Type B pancreatic cell (in vitro differentiated cells): Measurements from ENCODE around the gene CCDC106. TPM values are rescaled to one million over a fixed set of nuclear protein-coding genes. Genes with fewer than 3 reads are reported as not detected.

Experiments used
- DNase-seq: peaks from one replicate; pipeline ENCODE4 v3.0.0; 2021; ENCODE audit warnings: mixed read lengths; ENCODE audit not compliant: unreplicated experiment; ENCODE audit errors: extremely low spot score
- H3K27ac Mint-ChIP-seq: 2 replicates; pipeline ENCODE4 v1.8.0; 2021; ENCODE audit warnings: mild to moderate bottlenecking, mixed read lengths
- H3K27me3 Mint-ChIP-seq: 2 replicates; pipeline ENCODE4 v1.8.0; 2021; ENCODE audit warnings: mixed read lengths
- H3K36me3 Mint-ChIP-seq: 2 replicates; pipeline ENCODE4 v1.8.0; 2021; ENCODE audit warnings: mixed read lengths
- H3K4me1 Mint-ChIP-seq: one replicate; pipeline ENCODE4 v1.8.0; 2021; ENCODE audit warnings: mixed read lengths; ENCODE audit not compliant: unreplicated experiment
- H3K4me3 Mint-ChIP-seq: 2 replicates; pipeline ENCODE4 v1.8.0; 2021; ENCODE audit warnings: mild to moderate bottlenecking, mixed read lengths
- H3K9me3 Mint-ChIP-seq: 2 replicates; pipeline ENCODE4 v1.8.0; 2021; ENCODE audit warnings: mixed read lengths
- CTCF ChIP-seq: fragments of 200-600 bp; sonication (generic); conservative IDR thresholded peaks from 2 replicates; pipeline ENCODE4 v1.5.0; 2021; ENCODE audit warnings: antibody characterized with exemption, mild to moderate bottlenecking
- total RNA-seq: library from RNA; stranded (reverse); gene quantifications from 2 replicates; pipeline ENCODE4 v1.2.1, GENCODE V29; 2021; ENCODE audit warnings: low replicate concordance

The CCDC106 gene
- total RNA-seq, 1 donor from 2014 or later, result 18.1 TPM

GRCh38 chr19:55624109-55625003 lies 23.7 kb upstream of the CCDC106 start, which contains the start of gene ZNF784:
ZNF784 (minus strand) TSS chr19:55624566; CDS start chr19:55624561, 5 bp downstream.
- H3K9me3 Mint-ChIP-seq, result no peaks in the 10 kb centered on the region
- TF ChIP-seq CTCF, result no peak

DNA sequence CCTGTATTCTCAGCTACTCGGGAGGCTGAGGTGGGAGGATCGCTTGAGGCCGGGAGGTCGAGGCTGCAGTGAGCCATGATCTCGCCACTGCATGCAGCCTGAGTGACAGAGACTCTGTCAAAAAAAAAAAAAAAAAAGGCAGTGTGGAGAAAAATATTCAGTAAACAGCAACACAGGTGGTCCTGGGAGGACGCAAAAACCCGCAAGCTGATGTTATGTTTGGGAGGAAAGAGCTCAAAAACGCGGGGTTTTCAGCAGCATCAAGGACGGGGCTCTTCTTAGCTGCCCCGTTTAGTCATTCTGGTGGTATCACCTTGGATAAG lies 23.0 kb upstream of the CCDC106 start:
- Mint-ChIP-seq H3K27me3 (no peaks in the 10 kb centered on the region), H3K4me3 (peak overlapping the region; percentile 89), H3K4me1 (peaks cover 14% of the 10 kb centered on the region), H3K9me3 (no peaks in the 10 kb centered on the region), H3K27ac (peak overlapping the region; percentile 96), H3K36me3 (peaks cover 4% of the 10 kb centered on the region)
- TF ChIP-seq CTCF, result no peak
- DNase-seq, result no peak

More at GRCh38 chr19:55624109-55625003, 23.7 kb upstream of the CCDC106 start, which contains the start of gene ZNF784:
- peak within 1 kb of the TSS; percentile 89 for H3K4me3 Mint-ChIP-seq
- H3K4me1 Mint-ChIP-seq, result peaks cover 14% of the 10 kb centered on the region
- DNase-seq, result peak; percentile 98
- peaks cover 4% of the 10 kb centered on the region for H3K36me3 Mint-ChIP-seq
- H3K27ac Mint-ChIP-seq, result peak within 1 kb of the TSS; percentile 96
- H3K27me3 Mint-ChIP-seq, result no peaks in the 10 kb centered on the region

GRCh38 chr19:55626350-55626749 lies 21.7 kb upstream of the CCDC106 start:
- TF ChIP-seq CTCF, result no peak
- H3K4me1 Mint-ChIP-seq, result peaks cover 14% of the 10 kb centered on the region
- no peak overlapping the region for H3K27ac Mint-ChIP-seq
- no peak overlapping the region for H3K4me3 Mint-ChIP-seq
- H3K36me3 Mint-ChIP-seq, result no peaks in the 10 kb centered on the region
- no peaks in the 10 kb centered on the region for H3K9me3 Mint-ChIP-seq
- no peaks in the 10 kb centered on the region for H3K27me3 Mint-ChIP-seq
- DNase-seq, result no peak

DNA sequence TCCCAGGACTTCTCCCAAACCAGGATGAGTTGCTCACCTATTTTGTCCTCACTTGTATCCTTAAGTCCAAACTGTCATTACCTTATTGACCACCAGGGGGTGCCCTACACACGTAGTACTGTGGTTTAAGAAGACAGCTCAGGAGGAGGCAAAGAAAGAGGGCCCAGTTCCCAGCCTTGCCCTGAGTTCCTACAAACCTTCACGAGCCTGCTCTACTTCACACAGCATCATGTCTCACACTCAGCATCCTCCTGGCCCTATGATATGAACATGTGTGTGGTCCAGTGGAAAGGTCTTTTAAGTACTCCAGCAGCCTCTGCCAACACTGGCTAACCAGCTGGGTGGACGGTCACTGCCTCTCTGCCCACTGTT lies 15.6 kb upstream of the CCDC106 start:
- H3K4me3 Mint-ChIP-seq, result peak overlapping the region; percentile 74
- H3K9me3 Mint-ChIP-seq, result no peaks in the 10 kb centered on the region
- TF ChIP-seq CTCF, result peak; percentile 90
- peaks cover 8% of the 10 kb centered on the region for H3K36me3 Mint-ChIP-seq
- H3K27ac Mint-ChIP-seq, result peak overlapping the region; percentile 76
- H3K27me3 Mint-ChIP-seq, result no peaks in the 10 kb centered on the region
- no peak for DNase-seq
- H3K4me1 Mint-ChIP-seq, result peaks cover 27% of the 10 kb centered on the region

- DNase-seq, result no peak
- H3K27me3 Mint-ChIP-seq, result no peaks in the 10 kb centered on the region
- H3K9me3 Mint-ChIP-seq, result no peaks in the 10 kb centered on the region
- peaks cover 14% of the 10 kb centered on the region for H3K36me3 Mint-ChIP-seq
- no peak overlapping the region for H3K4me3 Mint-ChIP-seq
- peak overlapping the region; percentile 99 for H3K27ac Mint-ChIP-seq
- TF ChIP-seq CTCF, result no peak
- peaks cover 33% of the 10 kb centered on the region for H3K4me1 Mint-ChIP-seq
These were observed 14.2 kb upstream of the CCDC106 start for GRCh38 chr19:55633861-55634260.
